HG03457 (cell line): ENCODE measurements around the gene PRKAG2.

Source experiments
- ATAC-seq: cut with Tn5 transposase; IDR thresholded peaks from one replicate; pipeline ENCODE4 v1.9.1; 2021; ENCODE audit warnings: moderate number of reproducible peaks; ENCODE audit not compliant: unreplicated experiment

PRKAG2 gene

DNA sequence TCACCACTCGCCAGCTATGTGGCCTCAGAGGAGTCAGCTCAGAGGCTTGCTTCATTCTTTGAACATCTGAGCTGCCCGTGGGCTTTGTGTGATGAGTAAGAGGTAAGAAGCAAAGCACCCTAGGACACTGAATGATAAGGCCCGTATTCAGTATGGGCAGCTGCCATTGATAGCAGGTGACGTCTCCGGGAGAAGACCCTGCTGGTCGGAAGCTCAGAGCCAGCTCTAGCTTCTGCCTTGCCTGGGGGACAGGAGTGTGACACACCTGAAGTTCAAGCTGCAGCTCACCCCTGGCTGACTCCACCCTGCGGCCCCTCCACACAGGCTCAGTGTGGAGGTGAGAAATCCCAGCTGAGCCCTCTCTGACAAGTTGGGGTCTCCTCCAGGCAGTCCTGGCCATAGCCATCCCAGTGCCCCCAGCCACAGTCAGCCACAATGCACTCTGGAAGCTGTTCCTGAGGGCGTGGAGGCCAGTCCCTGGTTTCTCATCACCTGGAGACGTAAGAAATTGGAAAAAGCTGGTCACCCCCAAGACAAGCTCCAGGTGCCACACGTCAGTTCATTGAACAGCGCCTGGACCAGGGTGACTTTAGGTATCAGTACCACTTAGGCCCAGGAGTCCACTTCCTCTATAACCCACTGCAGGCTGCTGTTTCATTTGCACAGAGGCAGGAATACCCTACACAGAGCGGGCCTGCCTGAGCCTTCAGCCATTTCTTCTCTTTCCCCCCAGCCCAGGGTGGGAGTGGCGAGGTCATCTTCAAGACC is 192.3 kb downstream of the PRKAG2 start:
- no peak for ATAC-seq

DNA sequence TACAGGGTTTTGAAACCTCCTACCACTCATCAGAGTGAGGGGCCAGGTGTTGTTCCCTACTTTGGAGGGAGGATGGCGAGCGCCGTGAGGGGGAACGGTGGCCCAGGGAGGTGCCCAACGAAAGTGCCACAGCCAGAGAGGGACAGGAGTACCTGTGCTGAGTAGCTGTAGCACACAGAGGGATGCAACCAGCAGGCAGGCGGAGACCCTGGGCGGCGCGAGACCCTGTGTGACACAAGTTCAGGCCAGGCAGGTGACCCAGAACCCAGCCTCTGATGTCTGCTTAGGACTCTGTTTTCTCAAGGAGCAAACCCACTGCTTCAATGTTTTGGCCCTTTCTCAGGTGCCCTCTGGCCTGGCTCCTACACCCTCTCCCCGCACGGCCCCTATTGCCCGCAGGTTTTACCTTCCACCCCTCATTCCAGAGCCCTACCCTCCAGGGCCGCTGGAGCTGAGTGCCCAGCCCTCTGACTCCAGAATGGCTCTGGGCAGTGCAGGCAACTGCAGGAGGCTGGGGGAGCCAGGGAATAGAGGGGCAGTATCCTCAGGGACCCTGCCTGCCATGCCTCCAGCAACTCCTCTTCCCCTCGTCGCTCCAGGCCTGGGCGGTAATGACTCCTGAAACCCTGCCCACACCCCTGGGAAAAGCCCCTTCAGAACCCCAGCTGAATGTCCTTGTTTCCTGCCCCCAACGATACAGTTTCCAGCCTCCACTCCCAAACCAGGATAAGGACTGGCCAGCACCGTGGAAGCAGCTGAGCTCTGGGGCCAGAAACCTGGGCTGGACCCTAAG is 193.1 kb downstream of the PRKAG2 start:
- no peak for ATAC-seq

- no peak for ATAC-seq
These were observed 193.9 kb downstream of the PRKAG2 start for GRCh38 chr7:151682831-151683614.

DNA sequence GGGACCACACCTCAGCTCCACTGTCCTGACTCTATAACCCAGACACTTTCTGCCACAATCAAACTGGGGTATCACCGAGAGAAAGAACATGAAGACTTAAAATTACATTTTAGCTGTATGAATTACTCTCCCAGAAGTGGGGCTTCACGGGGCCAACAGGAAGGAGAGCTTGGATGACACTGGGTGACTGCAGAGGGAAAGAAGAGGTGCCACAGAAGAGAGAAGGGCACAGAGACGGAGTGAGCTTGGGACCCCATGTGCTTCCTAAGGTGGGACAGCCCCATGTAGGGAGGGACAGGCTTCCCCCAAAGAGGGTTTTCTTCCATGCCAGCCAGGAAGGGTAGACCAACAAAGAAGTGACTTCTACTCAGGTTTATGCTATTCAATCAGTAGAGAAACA is 195.2 kb downstream of the PRKAG2 start:
- ATAC-seq, result no peak

GRCh38 chr7:151680810-151681209 is 196.1 kb downstream of the PRKAG2 start:
- ATAC-seq, result no peak

- ATAC-seq, result no peak
These were observed 196.9 kb downstream of the PRKAG2 start for GRCh38 chr7:151679881-151680612.

DNA sequence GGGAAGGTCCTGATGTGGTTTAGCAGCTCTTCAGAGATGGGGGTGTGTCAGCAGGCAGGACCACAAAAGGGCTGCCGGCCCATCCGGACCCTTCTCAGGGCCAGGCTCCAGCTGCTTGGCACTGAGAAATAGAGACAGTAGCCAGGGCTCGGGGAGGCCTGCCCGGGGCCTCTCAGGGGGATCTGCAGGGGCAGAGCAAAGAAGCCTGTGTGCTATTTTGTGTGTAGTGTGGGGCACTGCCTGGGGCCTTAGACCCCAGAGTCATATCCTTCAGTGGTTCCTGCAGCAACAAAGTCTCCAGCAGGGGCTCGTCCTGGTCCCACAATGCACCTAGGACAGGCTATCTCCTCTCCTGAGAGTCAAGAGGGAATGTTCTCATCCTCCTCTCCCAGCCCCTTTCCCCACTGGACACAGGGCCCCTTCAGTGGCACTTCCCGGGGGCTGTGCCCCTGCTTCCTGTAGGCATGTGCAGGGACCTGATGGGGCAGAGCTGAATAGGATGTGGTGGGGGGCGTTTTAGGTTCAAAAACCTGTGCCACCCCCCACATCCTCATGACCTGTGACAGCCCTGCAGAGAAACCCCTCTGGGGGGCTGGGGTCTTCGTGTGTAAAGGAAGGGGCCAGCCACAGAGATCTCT is 197.7 kb downstream of the PRKAG2 start:
- no peak for ATAC-seq

DNA sequence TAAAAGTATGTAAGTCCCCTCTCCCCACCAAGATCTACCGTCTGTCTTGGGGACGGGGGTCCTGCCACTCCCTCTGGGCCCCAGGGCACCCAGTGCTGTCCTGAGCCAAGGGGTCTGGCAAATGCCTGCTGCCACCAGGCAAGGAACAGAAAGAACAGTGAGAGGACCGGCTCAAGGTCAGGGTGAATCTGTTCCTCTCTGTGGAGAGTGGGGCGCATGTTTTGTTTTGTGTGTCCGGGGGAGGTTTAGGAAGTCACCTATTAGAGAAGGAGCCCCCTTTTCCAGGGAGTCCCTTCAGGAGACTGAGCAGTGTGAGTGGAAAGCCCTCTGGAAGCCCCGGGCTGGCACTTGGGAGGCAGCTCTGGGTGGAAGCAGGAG is 198.7 kb downstream of the PRKAG2 start:
- ATAC-seq, result no peak

GRCh38 chr7:151677581-151678226 is 199.2 kb downstream of the PRKAG2 start:
- ATAC-seq, result no peak

- ATAC-seq, result no peak
These were observed 200.2 kb downstream of the PRKAG2 start for GRCh38 chr7:151676759-151677158.

DNA sequence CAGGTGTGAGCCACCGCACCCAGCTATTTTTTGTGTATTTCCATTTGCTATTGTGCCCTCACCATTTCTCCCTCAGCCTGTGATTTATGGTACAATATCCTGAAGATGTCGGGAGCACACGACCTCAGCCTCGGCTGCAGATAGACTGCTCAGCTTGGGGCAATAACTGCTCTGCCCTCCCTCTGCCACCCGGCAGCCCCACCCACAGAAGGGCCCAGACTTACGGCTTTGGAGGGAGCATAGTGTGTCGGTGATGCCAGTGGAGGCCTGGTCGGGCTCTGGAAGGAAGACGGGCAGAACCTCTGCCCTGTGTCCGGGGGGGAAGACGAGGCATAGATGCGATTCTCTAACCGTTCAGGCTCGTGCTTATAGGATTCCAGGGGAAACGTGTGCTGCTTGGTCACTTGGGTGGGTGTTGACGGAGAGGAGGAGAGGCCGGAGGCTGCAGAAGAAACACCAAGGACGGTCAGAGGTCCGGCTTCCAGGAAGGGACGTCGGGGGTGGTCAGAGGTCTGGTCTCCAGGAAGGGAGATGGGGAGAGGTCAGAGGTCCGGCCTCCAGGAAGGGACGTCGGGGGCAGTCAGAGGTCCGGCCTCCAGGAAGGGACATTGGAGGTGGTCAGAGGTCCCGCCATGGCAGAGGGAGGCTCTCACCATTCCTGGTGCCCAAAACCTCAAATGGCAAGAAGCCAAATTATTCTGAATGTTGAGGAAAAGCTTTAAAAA is 201.6 kb downstream of the PRKAG2 start:
- no peak for ATAC-seq

DNA sequence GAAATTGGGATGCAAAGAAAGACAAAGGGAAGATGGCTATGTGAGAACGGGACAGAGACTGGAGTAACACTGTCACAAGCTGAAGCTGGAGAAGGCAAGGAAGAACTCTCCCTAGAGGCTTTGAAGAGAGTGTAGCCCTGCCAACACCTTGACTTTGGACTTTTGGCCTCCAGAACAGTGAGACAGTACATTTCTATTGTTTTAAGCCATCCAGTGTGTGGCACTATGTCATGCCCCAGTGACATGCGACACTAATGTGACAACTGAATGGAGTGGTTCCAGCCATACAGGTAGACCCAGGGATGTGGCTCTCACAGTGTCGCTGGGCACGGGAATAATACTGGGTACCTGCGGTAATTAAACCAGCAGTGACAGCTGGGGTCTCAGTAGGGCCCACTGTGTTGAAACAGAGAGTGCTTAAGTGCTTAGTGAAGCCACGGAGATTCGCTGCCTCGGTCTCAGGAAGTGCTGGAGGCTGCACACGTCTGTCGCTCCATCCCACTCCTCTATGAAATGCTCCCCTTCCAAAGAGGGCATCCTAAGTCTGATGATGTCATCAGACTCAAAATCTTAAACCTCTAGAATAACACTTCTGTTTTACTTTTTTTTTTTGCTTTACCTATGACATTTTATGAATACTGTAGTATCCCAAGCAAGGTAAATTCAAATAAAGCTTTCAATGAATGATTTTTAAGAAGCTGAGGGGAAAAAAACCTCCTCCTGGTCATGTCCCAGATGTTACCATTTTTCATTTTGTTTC is 202.6 kb downstream of the PRKAG2 start:
- ATAC-seq, result no peak

GRCh38 chr7:151673216-151673615 is 203.7 kb downstream of the PRKAG2 start:
- ATAC-seq, result no peak

- no peak for ATAC-seq
These were observed 204.2 kb downstream of the PRKAG2 start for GRCh38 chr7:151672716-151673115.

DNA sequence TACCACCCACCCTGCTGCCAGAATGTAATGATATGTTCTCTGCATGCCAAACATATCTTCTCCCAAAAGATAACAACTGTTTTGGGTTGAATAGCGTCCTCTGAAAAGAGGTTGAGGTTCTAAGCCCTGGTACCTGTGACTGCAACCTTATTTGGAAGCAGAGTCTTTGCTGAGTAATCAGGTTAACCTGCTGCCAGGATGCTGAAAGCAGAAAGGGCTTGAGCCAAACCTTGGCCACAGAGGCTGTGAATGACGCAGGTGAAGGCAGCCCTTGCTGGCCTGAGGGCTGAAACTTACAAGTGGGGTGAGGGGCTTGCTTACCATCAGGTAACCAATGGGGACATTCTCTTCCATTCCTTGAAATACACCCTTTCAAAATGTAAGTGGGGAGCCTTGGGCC is 205.4 kb downstream of the PRKAG2 start:
- ATAC-seq, result no peak

DNA sequence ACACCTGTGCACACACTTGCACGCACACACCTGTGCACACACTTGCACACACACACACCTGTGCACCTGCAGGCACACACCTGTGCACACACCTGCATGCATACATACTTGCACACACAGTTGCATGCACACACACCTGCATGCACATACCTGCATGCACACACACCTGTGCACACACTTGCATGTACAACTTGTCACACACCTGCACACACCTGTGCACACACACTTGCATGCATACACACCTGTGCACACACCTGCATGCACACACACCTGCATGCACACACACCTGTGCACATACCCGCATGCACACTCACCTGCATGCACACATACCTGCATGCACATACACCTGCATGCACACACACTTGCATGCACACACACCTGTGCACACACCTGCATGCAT is 207.2 kb downstream of the PRKAG2 start:
- ATAC-seq, result no peak

- no peak for ATAC-seq
These were observed 210.0 kb downstream of the PRKAG2 start for GRCh38 chr7:151666886-151667285.

- ATAC-seq, result no peak
These were observed 211.5 kb downstream of the PRKAG2 start for GRCh38 chr7:151665368-151665767.

DNA sequence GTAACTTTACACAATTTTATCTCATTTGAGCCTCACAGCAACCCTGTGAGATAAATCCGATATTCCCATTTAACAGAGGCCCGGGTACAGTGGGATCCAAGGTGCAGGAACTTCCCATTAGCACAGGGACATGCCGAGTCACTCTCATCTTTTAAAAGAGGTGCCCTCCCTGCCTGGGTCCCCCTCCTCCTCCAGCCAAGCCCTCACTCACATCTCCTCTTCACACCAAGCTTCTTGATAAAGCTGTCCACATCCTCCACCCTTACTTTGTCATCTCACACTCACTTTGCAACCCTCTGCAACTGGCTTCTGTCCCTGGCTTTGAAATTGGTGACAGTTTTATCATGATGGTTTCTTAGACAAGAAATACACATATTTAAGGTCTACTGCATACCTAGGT is 212.6 kb downstream of the PRKAG2 start:
- ATAC-seq, result no peak
